SK-N-SH (cell line): ENCODE measurements around the gene SKI. TPM values are rescaled to one million over a fixed set of nuclear protein-coding genes. Genes with fewer than 3 reads are reported as not detected.

Source experiments
- CTCF ChIA-PET: fragments of 300-600, 350-600 bp; formaldehyde crosslinking; extraction: SDS; loops from one replicate; lab custom pipeline; 2021; lab: Yijun Ruan, JAX
- POLR2A ChIA-PET: fragments of 350-600 bp; sonication (Branson Sonifier 250); formaldehyde crosslinking; extraction: SDS; loops from one replicate; lab custom pipeline; 2020; ENCODE audit warnings: antibody characterized with exemption, inconsistent platforms; lab: Yijun Ruan, JAX
- DNase-seq: peaks from one replicate; pipeline ENCODE4 v3.0.0; 2012
- H2AFZ ChIP-seq: fragments of 200-600 bp; sonication (generic); 2 replicates; pipeline ENCODE4 v1.8.1; 2016; ENCODE audit warnings: antibody characterized with exemption, mild to moderate bottlenecking, low read depth
- H3F3A ChIP-seq: fragments of 200-600 bp; sonication (generic); replicated peaks from 2 replicates; pipeline ENCODE3; 2016; ENCODE audit warnings: antibody characterized with exemption, mild to moderate bottlenecking; ENCODE audit not compliant: insufficient read depth
- H3K27ac ChIP-seq, 2 experiments: fragments of 200-500 bp in 1 of 2; fragments of 200-600 bp in 1 of 2; sonication (Bioruptor generic) in 1 of 2; sonication (generic), shearing (Covaris generic) in 1 of 2; 2 replicates each; pipeline versions ENCODE4 v1.5.1 to v1.6.1; 2014 to 2016; ENCODE audit warnings: low read depth in 2 of 2, inconsistent platforms in 1 of 2, low read length in 1 of 2, mild to moderate bottlenecking in 1 of 2, mixed read lengths in 1 of 2
- H3K27me3 ChIP-seq: fragments of 200-600 bp; sonication (generic), shearing (Covaris generic); 2 replicates; pipeline ENCODE4 v1.6.1; 2016; ENCODE audit warnings: mixed run types; ENCODE audit not compliant: insufficient read depth
- H3K36me3 ChIP-seq, 2 experiments: fragments of 200-500 bp in 1 of 2; fragments of 200-600 bp in 1 of 2; sonication (Bioruptor generic) in 1 of 2; sonication (generic) in 1 of 2; replicated peaks in 1 of 2; 2 replicates each; pipeline versions ENCODE3 to v1.5.1; 2014 to 2016; ENCODE audit warnings: low read length in 1 of 2, mild to moderate bottlenecking in 1 of 2; ENCODE audit not compliant: insufficient read depth in 2 of 2, control insufficient read depth in 1 of 2
- H3K4me1 ChIP-seq, 2 experiments: fragments of 200-500 bp in 1 of 2; fragments of 200-600 bp in 1 of 2; sonication (Bioruptor generic) in 1 of 2; sonication (generic), shearing (Covaris generic) in 1 of 2; 2 replicates each; pipeline versions ENCODE4 v1.5.1 to v1.6.1; 2014 to 2016; ENCODE audit warnings: low read depth in 1 of 2, low read length in 1 of 2, mixed run types in 1 of 2; ENCODE audit not compliant: insufficient read depth in 2 of 2, control insufficient read depth in 1 of 2
- H3K4me2 ChIP-seq: fragments of 200-600 bp; sonication (generic), shearing (Covaris generic); 2 replicates; pipeline ENCODE4 v1.6.1; 2017; ENCODE audit warnings: mixed run types
- H3K4me3 ChIP-seq, 2 experiments: fragments of 200-500 bp in 1 of 2; fragments of 200-600 bp in 1 of 2; sonication (Bioruptor generic) in 1 of 2; sonication (generic), shearing (Covaris generic) in 1 of 2; 2 replicates each; pipeline versions ENCODE4 v1.5.1 to v1.8.1; 2014 to 2016; ENCODE audit warnings: low read depth in 2 of 2, inconsistent platforms in 1 of 2, low read length in 1 of 2, mild to moderate bottlenecking in 1 of 2, mixed read lengths in 1 of 2, moderate library complexity in 1 of 2
- H3K79me2 ChIP-seq: fragments of 200-600 bp; sonication (generic); 2 replicates; pipeline ENCODE4 v1.8.1; 2017; ENCODE audit warnings: mild to moderate bottlenecking; ENCODE audit not compliant: insufficient read depth
- H3K9ac ChIP-seq: fragments of 200-600 bp; sonication (generic); 2 replicates; pipeline ENCODE4 v1.6.1; 2017; ENCODE audit warnings: mixed run types
- H3K9me2 ChIP-seq: fragments of 200-600 bp; sonication (generic); 2 replicates; pipeline ENCODE4 v1.6.1; 2017; ENCODE audit warnings: mixed run types
- H3K9me3 ChIP-seq: fragments of 200-600 bp; sonication (generic); 2 replicates; pipeline ENCODE4 v1.6.1; 2017; ENCODE audit warnings: mixed run types, mild to moderate bottlenecking, moderate library complexity
- H4K20me1 ChIP-seq: fragments of 200-600 bp; sonication (generic); 2 replicates; pipeline ENCODE4 v1.6.1; 2017; ENCODE audit warnings: mild to moderate bottlenecking, mixed run types; ENCODE audit not compliant: insufficient read depth
- CHD2 ChIP-seq: fragments of 150-350 bp; IDR thresholded peaks from 2 replicates; pipeline ENCODE4 v1.6.1; 2018; ENCODE audit warnings: low read length; ENCODE audit not compliant: partially characterized antibody
- ELF1 ChIP-seq: IDR thresholded peaks from 2 replicates; pipeline ENCODE4 v1.4.0; 2012
- EZH2phosphoT487 ChIP-seq: fragments of 200-600 bp; sonication (generic); IDR thresholded peaks from 2 replicates; pipeline ENCODE4 v1.6.1; 2017; ENCODE audit warnings: low read depth, mixed run types, mild to moderate bottlenecking, antibody characterized with exemption, moderate library complexity, borderline replicate concordance
- FOSL2 ChIP-seq: IDR thresholded peaks from 2 replicates; pipeline ENCODE4 v1.4.0; 2012; ENCODE audit warnings: low read depth, mild to moderate bottlenecking, moderate library complexity, borderline replicate concordance
- FOXJ3 ChIP-seq: sonication (generic); formaldehyde crosslinking; IDR thresholded peaks from 2 replicates; pipeline ENCODE4 v1.5.1; 2020; ENCODE audit warnings: mild to moderate bottlenecking, missing genetic modification reagents
- FOXM1 ChIP-seq: IDR thresholded peaks from 2 replicates; pipeline ENCODE4 v1.4.0; 2012; ENCODE audit warnings: low read depth, mild to moderate bottlenecking
- GATA2 ChIP-seq: sonication (generic); formaldehyde crosslinking; IDR thresholded peaks from 2 replicates; pipeline ENCODE4 v1.5.0; 2020; ENCODE audit warnings: mild to moderate bottlenecking, missing genetic modification reagents
- MXI1 ChIP-seq: IDR thresholded peaks from 2 replicates; pipeline ENCODE4 v1.6.1; 2012; ENCODE audit warnings: mild to moderate bottlenecking, low read depth, low read length, improper control_type of control experiment
- NRF1 ChIP-seq: IDR thresholded peaks from 2 replicates; pipeline ENCODE4 v1.6.1; 2012; ENCODE audit warnings: low read depth, mild to moderate bottlenecking, low read length
- POLR2AphosphoS5 ChIP-seq: IDR thresholded peaks from 2 replicates; pipeline ENCODE4 v1.6.1; 2012; ENCODE audit warnings: low read depth, low read length
- RAD21 ChIP-seq: IDR thresholded peaks from 2 replicates; pipeline ENCODE4 v1.6.1; 2012; ENCODE audit warnings: mild to moderate bottlenecking, low read length
- RCOR1 ChIP-seq: fragments of 150-350 bp; IDR thresholded peaks from 2 replicates; pipeline ENCODE4 v1.6.1; 2017; ENCODE audit warnings: antibody characterized with exemption, low read length
- SIN3A ChIP-seq: IDR thresholded peaks from 2 replicates; pipeline ENCODE4 v1.6.1; 2012; ENCODE audit warnings: low read depth, mild to moderate bottlenecking, low read length, moderate library complexity, borderline replicate concordance
- TCF12 ChIP-seq: IDR thresholded peaks from 2 replicates; pipeline ENCODE4 v1.4.0; 2012
- TEAD4 ChIP-seq: IDR thresholded peaks from 2 replicates; pipeline ENCODE4 v1.4.0; 2012; ENCODE audit warnings: mild to moderate bottlenecking, borderline replicate concordance; ENCODE audit not compliant: insufficient read depth
- WGBS: methylation state at CpG from one replicate; pipeline ENCODE4 v1.1.6; 2017; ENCODE audit warnings: low lambda C conversion rate; 5-methylcytosine and 5-hydroxymethylcytosine counted together
- polyA plus RNA-seq, 3 experiments: library from polyadenylated mRNA; depleted of rRNA; stranded (reverse); fragments of >200 nt; gene quantifications; 2 replicates each; pipeline ENCODE4 v1.2.3, GENCODE V29; 2012
- TF ChIP-seq, protein P1 (sequence below): IDR thresholded peaks from 2 replicates; pipeline ENCODE4 v1.4.0; 2012; ENCODE audit warnings: low read depth, borderline replicate concordance
- TF ChIP-seq, protein P2 (sequence below): fragments of 200-600 bp; sonication (generic); IDR thresholded peaks from 2 replicates; pipeline ENCODE4 v1.6.1; 2017; ENCODE audit warnings: antibody characterized with exemption, mild to moderate bottlenecking, moderate library complexity
- TF ChIP-seq, protein P3 (sequence below): fragments of 150-350 bp; IDR thresholded peaks from 2 replicates; pipeline ENCODE4 v1.6.1; 2017; ENCODE audit warnings: antibody characterized with exemption, low read length, low read depth, borderline replicate concordance
- TF ChIP-seq, protein P4 (sequence below): IDR thresholded peaks from 2 replicates; pipeline ENCODE4 v1.4.0; 2012; ENCODE audit warnings: low read depth

The SKI gene
- polyA plus RNA-seq, 1 of the 3 experiments (the other 2 are of a cell fraction), result 7.2 TPM

DNA sequence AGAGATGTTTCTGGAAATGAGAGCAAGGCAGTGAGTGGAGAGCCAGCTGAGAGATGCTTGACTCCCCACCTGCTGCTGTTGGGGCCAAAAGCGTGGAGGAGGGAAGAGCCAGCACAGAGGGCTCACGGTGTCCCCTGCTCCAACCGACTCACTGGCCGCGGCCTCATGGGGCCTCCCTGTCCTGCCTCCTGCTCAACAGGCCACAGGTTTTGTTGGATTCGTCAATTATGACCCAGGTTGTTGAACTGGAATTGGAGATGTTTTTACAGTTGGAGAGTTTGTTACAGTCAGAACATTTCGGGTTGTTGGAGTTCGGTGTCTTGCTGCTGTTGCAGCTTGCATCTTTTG lies 21.4 kb downstream of the SKI start (continued):
- TF ChIP-seq, protein P1, sequence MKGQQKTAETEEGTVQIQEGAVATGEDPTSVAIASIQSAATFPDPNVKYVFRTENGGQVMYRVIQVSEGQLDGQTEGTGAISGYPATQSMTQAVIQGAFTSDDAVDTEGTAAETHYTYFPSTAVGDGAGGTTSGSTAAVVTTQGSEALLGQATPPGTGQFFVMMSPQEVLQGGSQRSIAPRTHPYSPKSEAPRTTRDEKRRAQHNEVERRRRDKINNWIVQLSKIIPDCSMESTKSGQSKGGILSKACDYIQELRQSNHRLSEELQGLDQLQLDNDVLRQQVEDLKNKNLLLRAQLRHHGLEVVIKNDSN, result no peak
- no peak for TF ChIP-seq TCF12
- TF ChIP-seq, all 33 proteins: peak for 0

DNA sequence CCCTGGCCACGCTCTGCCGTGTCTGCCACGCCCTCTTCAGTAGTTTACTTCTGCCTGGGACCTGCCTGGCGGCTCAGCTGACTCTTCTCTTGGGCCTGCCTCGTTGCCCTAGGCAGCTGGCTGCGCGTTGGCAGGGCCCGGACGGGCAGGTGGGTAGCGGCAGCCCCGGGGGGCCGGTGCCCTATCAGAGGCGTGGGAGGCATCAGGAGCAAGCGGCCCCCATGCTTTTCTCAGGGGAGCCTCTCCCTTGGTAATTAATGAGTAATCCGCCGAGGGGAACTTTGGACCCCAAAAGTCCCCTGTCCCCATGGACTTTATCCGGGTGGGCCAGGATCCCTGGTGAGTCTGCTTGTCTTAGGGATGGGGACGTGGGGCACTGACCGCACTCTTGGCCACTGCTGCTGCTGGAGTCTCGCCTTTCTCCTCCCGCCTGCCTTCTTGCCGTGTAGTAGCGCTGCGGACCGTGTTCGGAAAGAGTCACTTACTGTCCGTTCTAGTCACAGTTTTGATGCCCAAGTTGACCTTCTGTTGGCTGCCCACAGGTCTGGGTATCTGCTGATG lies 22.7 kb downstream of the SKI start:
- peaks cover 10% of the 10 kb centered on the region for H3F3A ChIP-seq
- CTCF ChIA-PET, result interaction anchor here (1.2 kb wide), 1 partner anchor 25 kb away, joined by 3 read pairs; no protein-coding TSS in a partner anchor
- H3K4me1 ChIP-seq, result peaks cover 4 to 13% of the 10 kb centered on the region in 2 experiments; a peak in 1 of 4 replicates
- DNase-seq, result no peak
- peaks cover 100% of the 10 kb centered on the region for H3K79me2 ChIP-seq
- TF ChIP-seq CHD2 (no peak), EZH2phosphoT487 (no peak), SIN3A (no peak), ELF1 (no peak), POLR2AphosphoS5 (no peak), FOXM1 (no peak), GATA2 (CRISPR knock-in tag) (no peak), FOXJ3 (CRISPR knock-in tag) (no peak), TCF12 (no peak), NRF1 (no peak), FOSL2 (no peak), RAD21 (no peak), RCOR1 (no peak), MXI1 (no peak), TEAD4 (no peak)
- TF ChIP-seq, protein P2, sequence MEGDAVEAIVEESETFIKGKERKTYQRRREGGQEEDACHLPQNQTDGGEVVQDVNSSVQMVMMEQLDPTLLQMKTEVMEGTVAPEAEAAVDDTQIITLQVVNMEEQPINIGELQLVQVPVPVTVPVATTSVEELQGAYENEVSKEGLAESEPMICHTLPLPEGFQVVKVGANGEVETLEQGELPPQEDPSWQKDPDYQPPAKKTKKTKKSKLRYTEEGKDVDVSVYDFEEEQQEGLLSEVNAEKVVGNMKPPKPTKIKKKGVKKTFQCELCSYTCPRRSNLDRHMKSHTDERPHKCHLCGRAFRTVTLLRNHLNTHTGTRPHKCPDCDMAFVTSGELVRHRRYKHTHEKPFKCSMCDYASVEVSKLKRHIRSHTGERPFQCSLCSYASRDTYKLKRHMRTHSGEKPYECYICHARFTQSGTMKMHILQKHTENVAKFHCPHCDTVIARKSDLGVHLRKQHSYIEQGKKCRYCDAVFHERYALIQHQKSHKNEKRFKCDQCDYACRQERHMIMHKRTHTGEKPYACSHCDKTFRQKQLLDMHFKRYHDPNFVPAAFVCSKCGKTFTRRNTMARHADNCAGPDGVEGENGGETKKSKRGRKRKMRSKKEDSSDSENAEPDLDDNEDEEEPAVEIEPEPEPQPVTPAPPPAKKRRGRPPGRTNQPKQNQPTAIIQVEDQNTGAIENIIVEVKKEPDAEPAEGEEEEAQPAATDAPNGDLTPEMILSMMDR, result no peak
- TF ChIP-seq, protein P3, sequence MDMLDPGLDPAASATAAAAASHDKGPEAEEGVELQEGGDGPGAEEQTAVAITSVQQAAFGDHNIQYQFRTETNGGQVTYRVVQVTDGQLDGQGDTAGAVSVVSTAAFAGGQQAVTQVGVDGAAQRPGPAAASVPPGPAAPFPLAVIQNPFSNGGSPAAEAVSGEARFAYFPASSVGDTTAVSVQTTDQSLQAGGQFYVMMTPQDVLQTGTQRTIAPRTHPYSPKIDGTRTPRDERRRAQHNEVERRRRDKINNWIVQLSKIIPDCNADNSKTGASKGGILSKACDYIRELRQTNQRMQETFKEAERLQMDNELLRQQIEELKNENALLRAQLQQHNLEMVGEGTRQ, result no peak
- TF ChIP-seq, protein P1, result no peak
- TF ChIP-seq, protein P4, sequence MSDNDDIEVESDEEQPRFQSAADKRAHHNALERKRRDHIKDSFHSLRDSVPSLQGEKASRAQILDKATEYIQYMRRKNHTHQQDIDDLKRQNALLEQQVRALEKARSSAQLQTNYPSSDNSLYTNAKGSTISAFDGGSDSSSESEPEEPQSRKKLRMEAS, result no peak
- no peaks in the 10 kb centered on the region for H3K36me3 ChIP-seq
- H3K9me3 ChIP-seq, result no peaks in the 10 kb centered on the region
- no peaks in the 10 kb centered on the region for H3K27me3 ChIP-seq
- H3K4me2 ChIP-seq, result no peak overlapping the region
- H4K20me1 ChIP-seq, result peaks cover 93% of the 10 kb centered on the region
- WGBS, result 94% methylated on average over 24 of the region's 27 CpGs
- POLR2A ChIA-PET, result no interaction called here
- H3K4me3 ChIP-seq, result no peak overlapping the region
- H3K9me2 ChIP-seq, result no peaks in the 10 kb centered on the region
- H3K9ac ChIP-seq, result no peak overlapping the region
- no peak overlapping the region for H3K27ac ChIP-seq
- H2AFZ ChIP-seq, result no peak overlapping the region
